Activated CD8-positive, alpha-beta memory T cell treated with anti-CD3 and anti-CD28 coated beads, Interleukin-2, amount 50 U/mL, for 24 hours (primary cell): ENCODE results near the gene CRYBB1.
"Not testable (repeated sequence)": the region's sequence is repeated elsewhere in the genome, so short reads cannot be mapped to it uniquely, and the experiment has no call there.

ENCODE experiments used
- DNase-seq: peaks from one replicate; pipeline ENCODE4 v3.0.0-alpha.2; 2020; ENCODE audit errors: extremely low read depth

CRYBB1 gene

DNA sequence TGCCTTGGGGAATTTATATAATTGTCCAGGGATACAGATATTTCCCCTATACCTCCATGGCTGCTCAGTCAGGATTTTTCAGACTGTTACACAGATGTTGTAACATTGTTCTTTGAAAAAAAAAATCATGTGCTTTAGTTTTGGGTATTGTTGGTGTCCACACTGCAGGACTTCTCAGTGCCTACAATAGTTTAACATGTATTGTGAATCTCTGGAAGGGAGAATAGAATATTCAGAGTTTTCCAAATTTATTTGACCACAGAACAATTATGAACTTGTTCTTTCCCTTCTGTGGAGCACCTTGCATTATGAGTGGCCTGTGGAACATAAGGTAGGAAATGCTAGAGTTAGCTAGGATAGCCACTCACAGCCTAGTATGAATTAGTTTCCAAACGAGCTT is 18.5 kb upstream of the CRYBB1 start:
- no peak for DNase-seq

DNA sequence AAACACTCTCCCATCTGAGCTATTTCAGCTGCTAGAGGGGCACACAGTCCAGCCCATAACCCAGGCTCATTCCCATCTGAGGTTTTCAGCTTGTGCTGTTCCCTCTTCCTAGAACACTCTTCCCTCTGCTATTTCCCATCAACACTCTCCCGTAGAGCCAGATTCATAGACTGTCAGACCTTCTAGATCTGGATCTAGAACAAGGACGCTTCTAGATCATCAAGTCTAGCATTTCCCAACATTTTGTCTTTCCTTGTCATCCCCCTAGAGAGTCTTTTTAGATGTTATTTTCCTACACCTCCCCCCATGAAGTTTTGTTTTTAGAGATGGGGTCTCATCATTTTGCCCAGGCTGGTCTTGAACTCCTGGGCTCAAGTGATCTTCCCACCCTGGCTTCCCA is 17.3 kb upstream of the CRYBB1 start:
- DNase-seq = no peak

DNA sequence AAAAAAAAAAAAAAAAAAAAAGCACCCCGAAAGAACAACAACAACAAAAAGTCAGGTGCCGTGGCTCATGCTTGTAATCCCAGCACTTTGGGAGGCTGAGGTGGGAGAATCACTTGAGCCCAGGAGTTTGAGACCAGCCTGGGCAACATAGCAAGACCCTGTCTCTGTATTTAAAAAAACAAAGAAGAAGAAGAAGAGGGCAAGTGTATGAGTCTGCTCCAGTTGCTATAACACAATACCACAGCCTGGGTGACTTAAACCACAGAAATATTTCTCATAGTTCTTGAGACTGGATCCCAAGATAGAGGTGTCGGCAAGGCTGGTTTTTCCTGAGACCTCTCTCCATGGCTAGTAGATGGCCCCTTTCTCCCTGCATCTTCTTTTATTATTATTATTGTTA is 16.4 kb upstream of the CRYBB1 start:
- no peak for DNase-seq

DNA sequence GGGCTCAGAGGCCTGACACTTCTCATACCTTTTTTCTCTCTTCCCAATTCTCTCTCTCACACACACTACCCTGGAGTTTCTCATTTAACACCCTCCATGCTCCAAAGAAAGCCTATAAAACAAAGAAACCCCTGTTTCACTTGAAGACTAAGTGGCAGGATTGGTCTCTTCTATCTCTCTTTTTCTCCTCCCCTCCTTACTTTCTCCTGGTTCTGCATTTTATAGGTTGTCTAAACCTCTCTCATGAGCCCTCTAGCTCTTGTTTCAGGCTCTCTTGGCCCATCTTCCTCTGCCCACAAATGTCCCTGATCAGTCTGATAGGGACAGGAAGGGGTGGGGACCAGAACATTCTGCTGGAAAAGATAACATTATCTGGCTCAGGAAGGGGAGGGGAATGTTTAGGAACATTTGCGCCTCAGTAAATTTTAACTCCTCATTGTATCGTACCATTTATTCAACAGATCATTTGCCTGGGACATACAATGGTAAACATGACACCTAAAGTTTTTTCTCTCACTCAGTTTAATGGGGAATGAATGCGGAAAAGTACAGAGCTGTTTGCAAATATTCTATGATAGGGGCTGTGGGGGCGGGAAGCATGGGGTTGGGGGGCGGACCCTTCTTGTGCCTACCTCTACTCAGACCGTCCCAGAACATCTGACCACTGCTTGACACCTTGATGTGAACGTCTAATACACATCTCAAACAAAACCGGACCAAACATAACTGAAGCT is 14.8 kb upstream of the CRYBB1 start:
- no peak for DNase-seq

DNA sequence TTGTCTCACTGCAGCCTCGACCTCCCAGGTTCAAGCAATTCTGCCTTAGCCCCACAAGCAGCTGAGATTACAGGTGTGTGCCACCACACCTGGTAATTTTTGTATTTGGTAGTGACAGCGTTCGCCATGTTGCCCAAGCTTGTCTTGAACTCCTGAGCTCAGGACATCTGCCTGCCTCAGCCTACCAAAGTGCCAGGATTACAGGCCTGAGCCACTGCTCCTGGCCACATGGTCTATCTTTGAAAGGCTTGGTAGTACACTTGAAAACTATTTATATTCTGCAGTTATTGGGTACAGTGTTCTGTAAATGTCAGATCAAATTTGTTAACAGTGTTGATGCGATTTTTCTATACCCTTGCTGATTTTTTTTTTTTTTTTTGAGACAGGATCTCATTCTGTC is 13.5 kb upstream of the CRYBB1 start:
- no peak for DNase-seq

DNA sequence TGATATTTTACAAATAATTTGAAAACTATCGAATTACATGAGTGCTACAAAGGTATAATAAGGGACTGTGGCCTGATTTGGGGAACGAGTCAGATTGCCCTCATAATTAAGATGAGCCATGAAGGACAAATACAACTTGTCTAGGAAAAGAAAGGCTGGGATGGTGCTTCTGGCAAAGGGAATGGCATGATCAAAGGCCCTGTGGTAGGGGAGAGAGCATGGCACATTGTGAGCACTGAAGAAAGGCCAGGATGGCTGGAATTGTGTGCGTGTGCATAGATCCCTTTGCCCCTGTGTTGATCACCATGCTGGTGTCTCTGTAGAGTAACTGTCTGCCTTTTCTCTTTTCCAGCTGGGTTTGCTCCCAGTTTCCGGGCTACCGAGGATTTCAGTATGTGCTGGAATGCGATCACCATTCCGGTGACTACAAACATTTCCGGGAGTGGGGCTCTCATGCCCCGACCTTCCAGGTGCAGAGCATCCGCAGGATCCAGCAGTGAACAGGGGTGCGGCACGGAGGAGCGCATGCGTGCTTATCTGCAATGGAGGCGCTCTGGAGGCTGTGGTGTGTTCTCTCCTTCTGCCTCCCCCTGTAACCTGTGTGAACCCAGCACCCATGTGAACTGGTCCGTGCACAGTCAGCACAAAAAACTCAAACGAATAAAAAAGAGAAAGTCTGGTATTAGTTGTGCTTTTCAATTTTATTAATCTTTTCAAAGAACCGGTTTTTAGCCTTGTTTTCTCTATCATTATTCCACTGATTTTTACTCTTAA is 12.3 kb upstream of the CRYBB1 start:
- no peak for DNase-seq

DNA sequence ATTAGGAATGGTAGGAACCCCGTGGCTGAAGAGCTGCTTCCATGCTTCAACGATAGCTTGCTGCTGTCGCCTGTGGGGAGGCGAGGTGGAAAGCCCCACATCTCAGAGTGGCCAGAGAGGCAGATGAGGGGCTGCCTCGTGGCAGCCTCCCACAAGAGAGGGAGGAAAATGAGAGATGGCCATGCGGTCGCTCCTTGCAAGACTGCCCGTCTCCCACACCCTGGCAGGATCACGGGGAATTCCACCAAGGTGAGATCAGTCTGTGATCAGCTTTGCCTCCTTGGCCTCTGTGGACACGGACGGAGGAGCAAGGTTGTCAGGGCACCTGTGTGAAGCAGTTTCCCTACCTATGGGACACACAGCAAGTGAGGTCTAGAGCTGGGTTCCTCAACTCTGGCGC is 7.0 kb upstream of the CRYBB1 start:
- DNase-seq = no peak

DNA sequence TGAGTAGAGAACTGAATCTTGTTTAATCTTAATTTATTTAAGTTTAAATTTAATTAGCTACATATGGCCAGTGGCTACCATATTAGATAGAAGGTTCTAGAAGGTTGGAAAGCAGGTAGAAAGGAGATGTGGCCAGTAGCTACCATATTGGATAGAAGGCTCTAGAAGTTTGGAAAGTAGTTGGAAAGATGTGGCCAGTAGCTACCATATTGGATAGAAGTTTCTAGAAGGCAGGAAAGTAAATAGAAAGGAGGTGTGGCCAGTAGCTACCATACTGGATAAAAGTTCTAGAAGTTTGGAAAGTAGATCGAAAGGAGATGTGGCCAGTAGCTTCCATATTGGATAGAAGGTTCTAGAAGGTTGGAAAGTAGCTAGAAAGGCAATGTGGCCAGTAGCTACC is 6.2 kb upstream of the CRYBB1 start:
- DNase-seq = no peak

DNA sequence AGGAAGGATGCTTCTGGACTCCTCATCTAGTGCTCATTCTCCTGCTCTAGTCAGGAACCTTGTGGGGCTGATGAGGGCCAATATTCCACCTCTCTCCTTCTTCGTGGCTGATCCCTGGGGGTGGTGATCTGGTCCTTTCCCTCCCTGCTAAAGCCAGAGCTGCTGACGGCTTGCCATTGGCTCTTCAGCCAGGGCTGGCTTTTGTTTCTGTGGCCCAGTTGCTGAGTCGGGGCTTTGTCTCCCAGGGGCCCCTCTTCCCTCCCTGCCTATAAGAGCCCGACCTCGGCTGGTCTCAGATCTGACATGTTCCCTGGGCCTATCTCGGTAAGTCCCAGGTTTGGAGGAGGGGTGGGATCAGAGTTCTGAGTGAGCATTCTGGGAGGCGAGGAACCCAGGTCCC is 3.8 kb upstream of the CRYBB1 start, which contains the start of gene CRYBA4:
Gene CRYBA4, plus strand, starts transcription at position 301 of the 400 bp plus-strand sequence. CDS start 634 bp downstream, outside the sequence.
- DNase-seq = no peak

DNA sequence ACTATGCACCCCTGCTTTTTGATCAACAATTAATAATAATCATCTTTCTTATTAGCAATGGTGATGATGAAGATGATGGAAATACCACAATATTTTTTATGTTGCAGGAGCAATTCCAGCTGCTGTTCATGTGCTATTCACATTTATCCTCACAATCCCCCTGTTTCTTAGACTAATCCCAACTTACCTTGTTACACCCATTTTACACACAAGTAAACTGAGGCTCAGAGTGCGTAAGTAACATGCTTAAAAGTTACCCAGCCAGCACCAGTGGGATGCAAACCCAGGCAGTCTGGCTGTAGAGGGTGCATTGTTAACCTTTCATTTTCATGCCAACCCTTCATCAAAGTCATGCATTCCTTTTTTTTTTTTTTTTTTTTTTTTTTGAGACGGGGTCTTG is 2.4 kb upstream of the CRYBB1 start:
- no peak for DNase-seq

DNA sequence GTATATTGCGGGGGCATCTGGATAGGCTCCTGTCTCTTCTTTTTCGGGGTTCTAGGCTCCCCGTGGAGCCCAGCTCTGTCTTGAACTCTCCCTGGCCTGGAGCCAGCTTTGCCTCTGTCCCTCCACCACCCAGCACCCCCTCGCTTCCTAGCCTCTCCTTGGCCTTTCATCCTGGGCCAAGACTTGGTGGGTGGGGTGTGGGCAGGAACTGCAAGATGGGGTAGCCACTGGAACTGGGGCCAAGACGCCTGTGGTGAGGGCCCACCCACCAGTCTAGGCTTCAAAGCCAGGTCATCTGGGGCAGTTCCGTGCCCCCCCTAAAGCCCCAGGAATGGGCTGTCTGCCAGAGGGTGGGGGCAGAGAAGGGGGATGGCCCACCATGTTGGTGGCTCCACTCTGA is 1.7 kb upstream of the CRYBB1 start:
- DNase-seq = no peak

DNA sequence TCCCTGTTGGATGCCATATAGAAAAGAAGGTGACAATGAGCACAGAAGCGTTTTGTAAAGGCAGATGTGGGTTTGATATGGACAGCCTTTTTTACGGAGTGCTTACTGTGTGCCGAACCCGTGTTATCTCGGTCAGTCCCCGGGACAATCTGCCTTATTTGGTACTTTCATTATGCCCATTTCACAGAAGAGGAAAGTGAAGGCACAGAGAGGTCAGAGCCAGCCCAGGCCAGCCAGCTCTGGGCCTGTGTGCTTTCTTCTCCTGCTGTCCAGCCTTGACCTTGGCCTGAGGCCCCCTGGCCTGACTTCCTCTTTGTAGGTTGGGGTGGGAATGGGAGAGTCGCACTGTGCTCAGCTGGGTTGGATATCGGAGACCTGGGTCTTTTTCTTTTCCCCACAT is 628 bp upstream of the CRYBB1 start:
- DNase-seq = no peak

DNA sequence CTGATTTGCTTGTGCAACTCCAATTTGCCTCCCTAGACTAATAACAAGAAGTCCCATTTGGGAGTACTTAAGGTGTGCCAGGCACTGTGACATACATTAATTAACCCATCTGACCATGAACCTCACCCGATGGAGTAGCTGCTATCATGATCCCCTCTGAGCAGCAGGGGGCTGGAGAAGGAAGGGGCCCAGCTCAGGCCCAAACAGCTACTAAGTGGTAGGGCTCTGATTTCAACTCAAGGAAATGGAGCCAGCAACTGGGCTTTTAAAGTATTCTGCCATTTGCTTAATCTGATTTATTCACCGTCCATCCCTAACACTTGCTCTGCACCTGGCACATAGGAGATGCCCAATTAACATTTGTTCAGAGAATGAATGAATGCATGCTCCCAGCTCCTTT is 1.2 kb downstream of the CRYBB1 start:
- no peak for DNase-seq

DNA sequence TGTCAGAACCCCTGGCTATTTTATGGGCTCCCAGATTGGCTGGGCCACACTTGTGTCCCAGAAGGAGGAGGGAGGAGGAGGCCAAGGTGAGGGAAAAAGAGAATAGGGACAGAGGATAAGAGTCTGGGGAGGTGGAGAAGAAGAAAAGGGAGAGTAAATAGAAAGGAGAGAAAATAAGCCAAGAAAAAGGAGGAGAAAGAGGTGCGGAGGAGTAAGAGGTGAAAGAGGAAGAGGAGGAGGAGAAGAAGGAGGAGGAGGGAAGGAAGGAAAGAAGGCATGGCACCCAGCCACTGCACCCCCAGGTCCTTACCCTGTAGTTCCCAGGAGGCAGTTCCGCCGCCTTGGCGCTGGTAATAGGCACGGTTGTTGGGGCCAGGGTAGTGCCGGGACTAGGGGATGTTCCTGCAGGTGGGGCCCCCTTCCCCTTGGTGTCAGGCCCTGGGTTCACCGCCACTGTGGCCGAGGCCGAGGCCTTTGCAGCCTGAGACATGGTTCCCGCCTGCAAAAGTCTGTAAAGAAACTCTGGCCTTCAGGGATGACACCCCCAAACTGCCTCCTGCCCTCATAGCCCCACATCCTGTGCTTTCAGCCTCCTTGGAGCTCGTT is 1.9 kb downstream of the CRYBB1 start:
- DNase-seq = no peak

DNA sequence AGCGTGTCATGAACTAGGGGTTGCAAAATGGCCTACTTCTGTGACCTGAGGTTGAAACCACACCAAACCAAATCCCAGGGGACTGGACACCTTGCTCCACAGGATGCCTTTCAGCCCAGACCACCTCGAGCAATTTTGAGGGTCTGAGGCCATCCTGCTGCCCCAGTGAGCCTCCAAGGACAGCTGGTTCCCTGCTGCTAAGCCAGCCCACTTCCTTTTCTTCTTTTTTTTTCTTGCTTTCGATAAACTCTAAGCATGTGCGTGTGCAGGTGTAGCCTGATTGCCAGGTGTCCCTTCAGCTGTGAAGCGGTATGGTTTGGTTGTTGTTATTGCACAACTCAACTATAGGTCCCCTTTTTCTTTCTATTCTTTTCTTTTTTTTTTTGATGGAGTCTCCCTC is 2.7 kb downstream of the CRYBB1 start:
- no peak for DNase-seq

DNA sequence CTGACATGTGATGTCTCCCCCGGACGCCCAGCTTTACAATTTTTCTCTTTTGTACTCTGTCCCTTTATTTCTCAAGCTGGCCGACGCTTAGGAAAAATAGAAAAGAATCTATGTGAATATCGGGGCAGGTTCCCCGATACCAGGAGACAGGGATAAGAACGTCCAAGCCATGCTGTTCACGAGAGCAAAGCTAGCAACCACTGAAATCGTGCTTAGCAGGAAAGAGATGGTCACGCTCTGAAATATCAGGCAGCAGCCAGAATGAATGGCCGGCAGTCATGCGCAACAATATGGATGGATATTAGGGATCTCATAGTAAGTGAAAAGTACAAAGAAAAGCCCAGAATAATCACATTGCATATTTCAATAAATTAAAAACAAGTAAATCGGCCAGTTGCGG is 3.5 kb downstream of the CRYBB1 start:
- DNase-seq = no peak

DNA sequence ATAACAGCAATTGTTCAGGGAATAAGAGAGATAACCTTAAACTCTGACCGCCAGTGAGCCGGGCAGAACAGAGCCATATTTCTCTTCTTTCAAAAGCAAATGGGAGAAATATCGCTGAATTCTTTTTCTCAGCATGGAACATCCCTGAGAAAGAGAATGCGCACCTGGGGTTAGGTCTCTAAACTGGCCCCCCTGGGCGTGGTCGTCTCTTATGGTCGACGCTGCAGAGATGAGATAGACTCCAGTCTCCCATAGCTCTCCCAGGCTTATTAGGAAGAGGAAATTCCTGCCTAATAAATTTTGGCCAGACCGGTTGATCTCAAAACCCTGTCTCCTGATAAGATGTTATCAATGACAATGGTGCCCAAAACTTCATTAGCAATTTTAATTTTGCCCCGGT is 4.1 kb downstream of the CRYBB1 start:
- not testable (repeated sequence) for DNase-seq

DNA sequence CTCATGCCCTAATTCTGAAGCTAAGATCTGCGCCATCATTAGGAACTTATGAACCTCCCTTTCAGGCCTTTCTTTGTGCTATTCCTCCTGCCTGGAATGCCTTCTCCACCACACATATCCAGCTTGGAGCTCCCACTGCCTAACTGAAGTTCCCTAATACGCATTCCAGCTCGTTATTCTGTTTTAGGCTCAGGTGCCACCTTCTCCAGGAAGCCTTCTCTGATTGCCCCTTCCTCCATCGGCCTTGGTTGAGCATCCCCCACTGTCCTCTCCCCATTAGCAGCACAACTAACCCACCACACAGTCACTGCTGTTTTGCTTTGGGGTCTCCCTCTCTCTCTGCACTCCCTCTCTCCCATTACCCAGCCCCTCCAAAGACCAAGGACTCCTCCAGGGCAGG is 5.2 kb downstream of the CRYBB1 start:
- DNase-seq = no peak

DNA sequence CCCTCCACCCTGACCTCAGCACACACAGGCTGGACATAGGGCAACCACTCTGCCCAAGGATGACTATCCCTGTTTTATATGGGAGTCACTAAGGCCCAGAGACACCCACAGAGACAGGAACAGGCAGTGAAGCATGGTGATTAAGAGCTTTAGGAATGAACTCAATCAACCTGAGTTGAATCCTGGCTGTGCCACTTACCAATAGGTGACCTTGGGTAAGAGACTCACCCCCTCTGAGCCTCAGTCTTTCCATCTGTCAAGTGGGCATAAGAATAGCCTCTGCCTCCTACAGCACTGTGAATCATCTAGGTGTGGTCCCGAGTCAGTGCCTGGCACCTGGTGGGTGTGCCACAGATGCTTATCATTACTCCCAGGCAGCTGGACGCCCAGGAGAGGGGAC is 6.8 kb downstream of the CRYBB1 start:
- DNase-seq = no peak

DNA sequence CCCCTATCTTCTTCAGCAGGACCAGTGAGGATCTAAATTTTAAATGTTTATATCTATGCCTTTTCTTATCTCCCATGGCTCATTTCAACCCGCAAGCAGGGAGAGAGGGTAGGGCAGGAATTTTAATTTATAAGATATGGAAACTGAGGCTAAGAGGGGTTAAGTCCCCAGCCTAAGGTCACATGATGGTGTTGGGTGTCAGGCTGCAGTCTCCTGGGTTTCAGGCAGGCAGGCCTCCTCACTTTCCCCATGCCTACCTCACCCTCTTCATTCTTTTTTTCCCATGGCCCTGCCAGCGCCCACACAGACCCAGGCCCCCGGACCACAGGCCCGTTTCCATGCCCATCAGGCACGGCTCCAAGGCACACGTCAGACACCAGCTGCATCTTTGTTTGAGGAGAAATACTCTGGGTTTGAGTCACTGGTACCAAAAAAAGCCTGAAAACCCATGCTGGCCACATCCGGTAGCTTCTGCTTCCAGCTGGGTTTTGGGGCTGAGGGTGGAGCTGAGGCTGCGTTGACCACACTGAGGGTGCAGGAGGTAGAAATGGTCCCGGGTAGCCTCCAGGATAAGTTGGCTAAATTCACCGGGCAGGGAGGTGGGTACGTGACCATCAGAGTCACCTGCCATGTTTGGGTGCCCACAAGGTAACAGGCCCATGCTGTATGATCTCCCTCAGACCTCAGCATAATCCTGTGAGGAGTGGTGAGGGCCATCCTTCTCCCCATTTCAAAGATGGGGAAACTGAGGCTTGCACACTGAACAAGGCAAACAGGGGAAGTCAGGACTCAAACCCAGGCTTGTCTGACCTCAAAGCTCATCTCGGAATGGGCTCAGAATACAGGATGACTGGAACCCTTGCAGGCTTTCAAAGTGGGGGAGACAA is 7.5 kb downstream of the CRYBB1 start:
- peak; percentile 13 for DNase-seq

DNA sequence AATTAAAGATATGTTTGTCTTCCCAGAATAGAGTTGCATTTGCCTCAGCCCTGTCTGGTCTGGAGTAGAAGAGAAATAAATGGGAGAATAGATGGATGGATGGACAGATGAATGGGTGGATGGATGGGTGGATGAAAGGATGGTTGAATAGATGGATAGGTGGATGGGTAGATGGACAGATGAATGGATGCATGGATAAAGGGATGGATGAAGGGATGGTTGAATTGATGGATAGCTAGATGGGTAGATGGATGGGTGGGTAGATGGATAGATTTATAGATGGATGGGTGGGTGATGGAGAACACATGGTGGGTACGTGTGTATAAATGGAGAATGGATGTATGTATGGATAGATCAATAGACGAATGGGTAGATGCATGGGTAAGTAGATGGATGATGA is 8.5 kb downstream of the CRYBB1 start:
- no peak for DNase-seq

DNA sequence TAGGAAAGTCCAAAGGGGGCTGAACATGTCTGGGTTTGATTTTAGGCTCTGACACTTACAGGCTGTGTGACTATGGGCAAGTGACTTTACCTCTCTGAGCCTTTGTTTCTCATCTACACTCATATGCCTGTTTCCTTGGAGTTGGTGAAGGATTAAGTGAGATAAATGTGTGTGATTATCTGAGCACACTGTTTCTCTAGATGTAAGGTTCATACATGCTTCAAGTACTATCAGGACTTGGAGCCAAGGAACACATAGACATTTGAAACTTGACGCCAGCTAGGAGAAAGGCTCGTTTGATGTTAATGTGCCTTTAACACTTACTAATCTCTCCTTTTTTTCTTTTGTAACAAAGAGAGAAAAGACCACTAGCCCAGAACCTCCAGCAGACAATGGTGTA is 9.7 kb downstream of the CRYBB1 start:
- no peak for DNase-seq
